MM.1S (cell line): ENCODE results near the gene PPP1R12B.
"Not testable (repeated sequence)": the region's sequence is repeated elsewhere in the genome, so short reads cannot be mapped to it uniquely, and the experiment has no call there.

Experiments
- CTCF ChIP-seq: fragments of 300-600 bp; sonication (generic); IDR thresholded peaks from 2 replicates; pipeline ENCODE4 v1.5.1; 2016; ENCODE audit warnings: antibody characterized with exemption, low read length, mixed read lengths
- EZH2 ChIP-seq: fragments of 300-600 bp; sonication (generic); optimal IDR thresholded peaks from 2 replicates; pipeline ENCODE3; 2017; ENCODE audit warnings: low read depth, mild to moderate bottlenecking, antibody characterized with exemption, low read length, mixed read lengths

GRCh38 chr1:202424260-202424659 is 75.8 kb downstream of the PPP1R12B start:
- TF ChIP-seq CTCF, EZH2: not testable (repeated sequence)
